Tibial artery (tissue), 4 donors: ENCODE data around the gene LENG8.

Experiments used
- DNase-seq, 2 donors: peaks; one replicate each; pipeline ENCODE4 v3.0.0-alpha.2; 2019
- H3K27ac ChIP-seq, 2 donors: fragments of 200-600 bp; sonication (generic) in 1 of 2; 1 replicate in 1 of 2; 2 replicates in 1 of 2; pipeline ENCODE4 v1.5.1; 2018 to 2019; ENCODE audit warnings: mild to moderate bottlenecking in 1 of 2
- H3K27me3 ChIP-seq, 2 donors: fragments of 200-600 bp; sonication (generic) in 1 of 2; one replicate each; pipeline versions ENCODE4 v1.5.1 to v1.6.0; 2016 to 2019
- H3K36me3 ChIP-seq, 3 donors: fragments of 200-600 bp; sonication (generic) in 2 of 3; one replicate each; pipeline ENCODE4 v1.5.1; 2016 to 2019; ENCODE audit warnings: mild to moderate bottlenecking in 2 of 3
- H3K4me1 ChIP-seq, 4 donors: fragments of 200-600 bp; sonication (generic) in 2 of 4; 1 replicate in 3 of 4; 2 replicates in 1 of 4; pipeline ENCODE4 v1.5.1; 2016 to 2019
- H3K4me3 ChIP-seq, 2 donors: fragments of 200-600 bp; sonication (generic) in 1 of 2; 1 replicate in 1 of 2; 2 replicates in 1 of 2; pipeline ENCODE4 v1.5.1; 2018 to 2019; ENCODE audit warnings: mild to moderate bottlenecking in 2 of 2
- H3K9me3 ChIP-seq, 3 donors: fragments of 200-600 bp; sonication (generic) in 1 of 3; one replicate each; pipeline ENCODE4 v1.5.1; 2016 to 2019
- intact Hi-C: fragments of 100-400 bp; cut with DNase I; formaldehyde crosslinking; loops from one replicate; pipeline ENCODE4 v1.15.0; 2023; ENCODE audit warnings: low total_unique reads
- TF ChIP-seq, protein P1 (sequence below), 2 experiments: fragments of 200-600 bp in 1 of 2; fragments of 450-650 bp in 1 of 2; IDR thresholded peaks; one replicate each; pipeline ENCODE4 v1.5.1; 2017 to 2019; ENCODE audit warnings: antibody characterized with exemption in 2 of 2, mild to moderate bottlenecking in 1 of 2, moderate library complexity in 1 of 2

Gene LENG8

DNA sequence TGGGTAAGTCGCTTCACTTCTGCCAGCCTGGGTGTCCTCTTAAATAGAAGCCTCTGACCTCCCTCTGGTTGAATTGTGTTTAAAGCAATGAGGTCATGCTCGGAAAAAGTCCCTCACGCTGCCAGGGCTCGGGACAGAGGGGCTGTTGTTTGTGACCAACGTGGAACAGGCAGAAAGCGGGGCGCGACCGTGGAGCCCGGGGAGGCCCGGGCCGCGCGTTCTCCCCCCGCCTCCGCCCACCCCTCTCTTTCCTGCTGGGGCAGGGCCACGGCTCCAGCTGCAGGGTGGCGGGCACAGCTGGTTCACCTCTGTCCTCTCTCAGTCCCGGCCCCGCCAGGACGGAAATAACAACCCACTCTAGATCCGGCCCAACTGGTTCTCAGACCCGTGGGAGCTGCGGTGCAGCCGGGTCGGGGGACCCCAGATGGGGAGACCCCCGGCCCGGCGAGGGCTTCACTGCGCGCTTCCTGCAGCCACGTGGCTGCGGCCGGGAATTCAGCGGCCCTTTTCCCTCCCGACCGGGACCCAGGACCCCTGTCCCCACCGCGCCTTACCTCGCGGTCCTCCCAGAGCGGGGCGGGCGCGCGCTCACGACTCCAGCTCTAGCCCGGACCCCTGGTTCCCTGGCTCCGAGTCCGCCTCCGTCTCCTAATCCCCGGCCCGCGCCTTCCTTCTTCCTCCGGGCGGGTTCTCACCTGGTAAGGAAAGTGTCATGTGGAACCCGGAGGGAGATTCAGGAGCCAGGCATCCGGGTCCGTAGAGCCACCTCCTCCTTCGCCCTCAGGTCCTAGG, 22.2 kb downstream of the LENG8 start:
- DNase-seq: peak in 1 of 2 donors; percentile 67
- Histone ChIP-seq H3K36me3 (no peaks in the 10 kb centered on the region), H3K9me3 (no peaks in the 10 kb centered on the region), H3K4me1 (peaks cover 0 to 29% (median 15%) of the 10 kb centered on the region in 4 donors), H3K27me3 (peaks cover 0 to 21% of the 10 kb centered on the region in 2 donors), H3K4me3 (peak overlapping the region; percentile 44 to 46), H3K27ac (peak overlapping the region; percentile 18 to 53)
- intact Hi-C loops: no loop called here
- TF ChIP-seq, protein P1, sequence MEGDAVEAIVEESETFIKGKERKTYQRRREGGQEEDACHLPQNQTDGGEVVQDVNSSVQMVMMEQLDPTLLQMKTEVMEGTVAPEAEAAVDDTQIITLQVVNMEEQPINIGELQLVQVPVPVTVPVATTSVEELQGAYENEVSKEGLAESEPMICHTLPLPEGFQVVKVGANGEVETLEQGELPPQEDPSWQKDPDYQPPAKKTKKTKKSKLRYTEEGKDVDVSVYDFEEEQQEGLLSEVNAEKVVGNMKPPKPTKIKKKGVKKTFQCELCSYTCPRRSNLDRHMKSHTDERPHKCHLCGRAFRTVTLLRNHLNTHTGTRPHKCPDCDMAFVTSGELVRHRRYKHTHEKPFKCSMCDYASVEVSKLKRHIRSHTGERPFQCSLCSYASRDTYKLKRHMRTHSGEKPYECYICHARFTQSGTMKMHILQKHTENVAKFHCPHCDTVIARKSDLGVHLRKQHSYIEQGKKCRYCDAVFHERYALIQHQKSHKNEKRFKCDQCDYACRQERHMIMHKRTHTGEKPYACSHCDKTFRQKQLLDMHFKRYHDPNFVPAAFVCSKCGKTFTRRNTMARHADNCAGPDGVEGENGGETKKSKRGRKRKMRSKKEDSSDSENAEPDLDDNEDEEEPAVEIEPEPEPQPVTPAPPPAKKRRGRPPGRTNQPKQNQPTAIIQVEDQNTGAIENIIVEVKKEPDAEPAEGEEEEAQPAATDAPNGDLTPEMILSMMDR (IDR thresholded peaks at IDR 0.05): no peak

DNA sequence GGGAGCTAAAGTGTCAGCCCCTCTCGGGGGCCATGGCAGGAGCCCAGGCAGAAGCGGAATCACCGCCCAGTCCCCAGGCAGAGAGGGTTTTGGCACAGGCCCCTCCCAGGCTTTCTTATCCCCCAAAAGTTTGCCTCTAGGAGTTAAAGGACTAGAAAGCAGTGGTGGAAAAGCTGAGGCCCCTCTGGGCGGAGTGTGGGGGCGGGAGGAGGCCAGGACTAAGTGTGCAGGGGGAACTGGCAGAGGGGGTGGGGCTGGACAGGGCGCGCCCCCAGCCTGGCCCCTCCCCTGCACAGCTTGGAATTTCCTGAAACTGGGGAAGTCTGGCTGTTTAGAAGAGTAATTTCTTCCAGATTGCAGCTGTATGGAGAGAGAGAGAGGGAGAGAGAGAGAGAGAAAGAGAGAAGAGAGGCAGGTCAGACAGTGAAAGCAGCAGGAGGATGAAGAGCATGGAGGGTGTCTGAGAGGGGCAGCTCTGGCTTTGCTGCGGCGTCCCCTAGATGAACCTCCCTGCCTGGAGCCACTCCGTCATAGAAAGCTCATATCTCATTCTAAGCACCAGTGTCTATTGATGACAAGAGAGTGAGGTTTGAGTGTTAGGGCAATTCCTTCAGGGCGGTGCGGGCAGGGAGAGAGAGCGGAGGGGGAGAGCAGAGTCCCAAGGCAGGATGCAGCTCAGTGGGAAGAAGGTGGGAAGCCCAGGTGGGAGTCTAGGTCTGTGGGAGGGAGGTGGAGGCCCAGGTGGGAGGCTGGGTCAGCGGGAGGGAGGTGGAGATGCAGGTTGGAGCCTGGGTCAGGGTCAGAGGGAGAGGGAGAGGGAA, 24.3 kb downstream of the LENG8 start, which contains the start of gene CDC42EP5:
Gene CDC42EP5, minus strand, starts transcription at position 226 of the 821 bp plus-strand sequence. CDS start 7,749 bp downstream, outside the sequence.
- DNase-seq: peak; percentile 76 to 88
- intact Hi-C loops: no loop called here
- H3K4me3 ChIP-seq: peak within 1 kb of the TSS; percentile 42 to 47
- no peaks in the 10 kb centered on the region for H3K9me3 ChIP-seq
- peaks cover 0 to 29% (median 15%) of the 10 kb centered on the region in 4 donors for H3K4me1 ChIP-seq
- TF ChIP-seq, protein P1 (IDR thresholded peaks at IDR 0.05): no peak
- H3K36me3 ChIP-seq: no peaks in the 10 kb centered on the region
- peak within 1 kb of the TSS; percentile 42 to 62 for H3K27ac ChIP-seq
- H3K27me3 ChIP-seq: peaks cover 0 to 26% of the 10 kb centered on the region in 2 donors

DNA sequence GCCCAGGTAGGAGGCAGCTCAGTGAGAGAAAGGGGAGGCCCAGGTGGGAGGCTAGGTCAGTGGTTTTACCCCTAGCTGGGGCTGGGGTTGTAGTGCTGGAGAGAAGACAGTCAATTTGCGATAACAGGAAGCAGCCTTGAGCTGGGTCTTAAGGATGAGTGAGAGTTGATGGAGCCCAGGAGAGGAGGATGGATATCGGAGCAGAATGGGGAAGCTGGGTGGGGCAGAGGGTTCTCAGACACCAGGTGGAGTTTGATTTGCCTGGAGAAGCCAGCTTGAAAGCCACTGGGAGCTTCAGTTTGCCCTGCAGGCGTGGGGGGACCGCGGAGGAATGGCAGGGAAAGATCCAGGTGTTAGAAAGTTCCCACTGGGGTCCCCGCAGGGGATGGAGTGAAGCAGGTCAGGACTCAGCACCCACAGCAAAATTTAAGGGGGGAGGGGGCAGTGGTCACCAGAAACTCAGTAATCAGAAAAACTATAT, 24.9 kb downstream of the LENG8 start:
- H3K9me3 ChIP-seq: no peaks in the 10 kb centered on the region
- peaks cover 0 to 29% (median 15%) of the 10 kb centered on the region in 4 donors for H3K4me1 ChIP-seq
- intact Hi-C loops: no loop called here
- TF ChIP-seq, protein P1 (IDR thresholded peaks at IDR 0.05): no peak
- H3K27ac ChIP-seq: peak overlapping the region; percentile 42 to 62
- H3K27me3 ChIP-seq: peaks cover 0 to 26% of the 10 kb centered on the region in 2 donors
- no peak overlapping the region for H3K4me3 ChIP-seq
- H3K36me3 ChIP-seq: no peaks in the 10 kb centered on the region
- peak in 1 of 2 donors; percentile 38 for DNase-seq

DNA sequence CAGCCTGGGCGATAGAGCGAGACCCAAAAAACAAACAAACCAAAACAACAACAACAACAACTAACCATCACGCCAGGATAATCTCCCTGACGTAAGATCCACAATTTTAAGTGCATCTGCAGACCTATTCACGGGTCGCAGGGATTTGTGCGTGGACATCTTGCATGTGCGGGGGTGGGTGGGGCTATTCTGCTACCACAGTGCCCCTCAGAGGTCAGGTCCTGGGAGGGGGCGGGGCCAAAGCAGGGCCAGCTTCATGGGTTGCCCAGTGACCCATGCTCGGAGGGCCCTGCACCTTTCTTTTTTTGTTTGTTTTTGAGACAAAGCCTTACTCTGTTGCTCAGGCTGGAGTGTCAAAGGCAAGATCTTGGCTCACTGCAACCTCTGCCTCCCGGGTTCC, 26.7 kb downstream of the LENG8 start:
- H3K36me3 ChIP-seq: no peaks in the 10 kb centered on the region
- no peak overlapping the region for H3K27ac ChIP-seq
- H3K27me3 ChIP-seq: peaks cover 0 to 35% of the 10 kb centered on the region in 2 donors
- peaks cover 0 to 19% (median 15%) of the 10 kb centered on the region in 4 donors for H3K4me1 ChIP-seq
- no peak overlapping the region for H3K4me3 ChIP-seq
- H3K9me3 ChIP-seq: no peaks in the 10 kb centered on the region
- intact Hi-C loops: no loop called here
- DNase-seq: no peak
- TF ChIP-seq, protein P1 (IDR thresholded peaks at IDR 0.05): no peak

DNA sequence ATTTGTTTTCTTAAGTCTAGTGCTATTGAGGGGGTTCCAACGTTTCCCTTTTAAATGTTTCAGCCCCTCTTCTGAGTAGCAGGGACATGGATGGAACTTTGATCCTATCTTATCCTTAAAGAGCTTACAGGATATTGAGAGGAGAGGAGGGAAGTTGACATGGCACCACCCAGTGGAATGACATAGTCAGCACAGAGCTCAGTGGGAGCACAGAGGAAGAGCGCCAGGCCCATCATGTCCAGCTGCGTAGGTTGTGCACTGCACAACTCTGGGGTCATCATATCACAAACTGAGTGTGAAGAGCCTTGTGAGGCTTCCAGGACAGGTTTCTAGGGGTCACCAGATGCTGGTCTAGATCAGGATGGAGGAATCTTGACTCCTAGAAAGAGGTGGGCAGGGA, 28.7 kb downstream of the LENG8 start:
- Histone ChIP-seq H3K27me3 (peaks cover 0 to 27% of the 10 kb centered on the region in 2 donors), H3K9me3 (no peaks in the 10 kb centered on the region), H3K4me3 (no peak overlapping the region), H3K27ac (no peak overlapping the region), H3K36me3 (no peaks in the 10 kb centered on the region), H3K4me1 (peaks cover 0 to 11% (median 9%) of the 10 kb centered on the region in 4 donors)
- TF ChIP-seq, protein P1 (IDR thresholded peaks at IDR 0.05): no peak
- intact Hi-C loops: no loop called here
- DNase-seq: no peak
